Measurements from ENCODE around the gene MALRD1. TPM values are rescaled to one million over a fixed set of nuclear protein-coding genes. Genes with fewer than 3 reads are reported as not detected.

Gene MALRD1
- polyA plus RNA-seq, 4 donors = 1.6 to 2.4 (median 2.3) TPM

DNA sequence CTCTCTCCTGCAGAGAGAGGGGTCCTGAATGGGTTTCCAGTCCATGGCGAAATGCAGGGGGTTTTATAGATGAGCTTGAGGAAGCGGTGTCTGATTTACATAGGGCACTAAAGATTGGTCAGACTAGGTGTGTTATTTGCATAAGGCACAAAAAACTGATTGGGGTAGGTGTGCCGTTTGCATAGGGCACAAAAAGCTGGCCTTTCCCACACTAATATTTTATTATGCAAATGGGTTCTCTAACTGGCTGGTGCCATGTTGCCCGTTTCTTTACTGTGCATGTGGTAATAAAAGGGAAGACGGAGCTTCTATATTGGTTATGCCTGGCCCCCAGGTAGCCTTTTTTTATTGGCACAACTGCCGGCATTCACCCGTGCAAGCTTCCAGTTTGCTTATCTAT lies 50.2 kb downstream of the MALRD1 start:
- no peak for DNase-seq (ENCODE audit: low read depth in 4 of 4, low spot score in 2 of 4)

DNA sequence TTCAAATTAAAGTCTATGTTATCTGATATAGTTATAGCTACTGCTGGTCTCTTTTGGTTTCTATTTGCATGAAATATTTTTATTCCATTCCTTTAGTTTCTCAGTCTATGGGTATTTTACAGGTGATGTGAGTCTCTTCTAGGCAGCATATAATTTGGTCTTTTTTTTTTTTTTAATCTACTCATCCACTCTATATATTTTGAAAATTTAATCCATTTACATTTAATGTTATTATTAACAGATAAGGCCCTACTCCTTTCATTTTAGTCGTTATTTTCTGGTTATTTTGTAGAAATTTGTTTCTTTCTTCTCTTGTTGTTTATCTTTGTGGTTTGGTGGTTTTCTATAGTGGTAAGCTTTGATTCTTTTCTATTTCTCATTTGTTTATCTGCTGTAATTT lies 58.8 kb downstream of the MALRD1 start:
- DNase-seq (ENCODE audit: low read depth in 4 of 4, low spot score in 2 of 4) = no peak

DNA sequence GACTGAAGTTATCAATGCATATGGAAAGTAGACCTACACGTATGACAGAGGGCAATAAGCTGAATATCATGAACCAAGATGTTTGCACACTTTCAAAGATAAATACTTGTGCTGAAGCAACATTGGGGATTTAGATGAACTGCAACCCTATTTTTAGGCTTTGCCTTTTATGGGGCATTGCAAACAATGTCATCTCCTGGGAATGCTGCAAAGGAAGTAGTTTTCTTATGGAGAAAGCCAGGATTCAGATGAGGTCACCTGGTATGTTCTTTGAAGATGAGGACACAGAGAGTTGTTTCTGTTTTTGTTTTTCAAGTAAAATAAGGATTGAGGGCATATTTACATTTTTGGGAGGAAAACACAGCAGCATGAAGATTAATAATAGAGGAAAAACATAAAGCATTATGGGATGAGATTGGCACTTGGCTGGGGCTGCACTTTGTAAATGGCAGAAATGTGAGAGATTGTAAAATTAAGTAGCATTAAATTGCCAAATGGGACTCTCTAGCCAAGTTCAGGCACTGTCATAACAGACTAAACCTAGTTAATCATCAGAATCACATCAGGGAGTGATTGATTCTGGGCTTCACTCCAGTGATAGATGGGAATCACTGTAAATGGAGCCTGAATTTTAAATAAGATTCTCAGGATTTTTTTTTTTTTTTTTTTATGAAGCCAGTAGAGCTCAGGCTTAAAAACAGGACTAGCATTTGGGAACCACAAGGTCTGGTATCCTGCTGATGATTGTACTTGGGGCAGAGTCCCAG lies 63.1 kb downstream of the MALRD1 start:
- DNase-seq (ENCODE audit: low read depth in 4 of 4, low spot score in 2 of 4) = no peak

DNA sequence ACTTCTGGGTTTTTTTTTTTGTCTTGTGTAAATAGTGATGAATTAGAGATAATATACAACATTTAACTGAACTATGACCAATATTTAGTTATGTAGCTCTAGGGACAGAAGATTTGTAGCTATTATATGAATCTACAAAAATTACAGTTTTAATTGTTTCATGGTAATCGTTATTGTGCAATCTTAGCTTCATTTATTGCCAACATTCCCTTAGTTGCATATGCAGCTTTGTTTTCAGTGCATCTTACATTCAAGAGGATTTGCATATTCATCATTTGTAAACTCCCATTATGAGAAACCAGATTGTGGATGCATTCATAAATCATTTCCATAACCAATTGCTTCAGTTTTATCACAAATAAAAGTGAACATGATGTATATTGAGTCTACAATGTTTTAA lies 68.8 kb downstream of the MALRD1 start:
- no peak for DNase-seq (ENCODE audit: low read depth in 4 of 4, low spot score in 2 of 4)

DNA sequence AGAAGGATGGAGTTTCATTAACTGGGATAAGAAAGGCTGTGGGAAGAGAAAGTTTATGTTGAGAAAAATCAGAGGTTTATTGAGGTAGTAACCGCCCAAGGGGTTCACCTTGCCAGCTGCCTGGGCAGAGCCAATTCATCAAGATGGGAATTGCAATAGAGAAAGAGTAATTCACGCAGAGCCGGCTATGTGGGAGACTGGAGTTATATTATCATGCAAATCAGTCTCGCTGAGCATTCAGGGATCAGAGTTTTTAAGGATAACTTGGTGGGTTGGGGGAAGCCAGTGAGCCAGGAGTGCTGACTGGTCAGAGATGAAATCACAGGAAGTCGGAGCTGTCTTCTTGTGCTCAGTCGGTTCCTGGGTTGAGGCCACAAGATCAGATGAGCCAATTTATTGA lies 70.6 kb downstream of the MALRD1 start:
- no peak for DNase-seq (ENCODE audit: low read depth in 4 of 4, low spot score in 2 of 4)

DNA sequence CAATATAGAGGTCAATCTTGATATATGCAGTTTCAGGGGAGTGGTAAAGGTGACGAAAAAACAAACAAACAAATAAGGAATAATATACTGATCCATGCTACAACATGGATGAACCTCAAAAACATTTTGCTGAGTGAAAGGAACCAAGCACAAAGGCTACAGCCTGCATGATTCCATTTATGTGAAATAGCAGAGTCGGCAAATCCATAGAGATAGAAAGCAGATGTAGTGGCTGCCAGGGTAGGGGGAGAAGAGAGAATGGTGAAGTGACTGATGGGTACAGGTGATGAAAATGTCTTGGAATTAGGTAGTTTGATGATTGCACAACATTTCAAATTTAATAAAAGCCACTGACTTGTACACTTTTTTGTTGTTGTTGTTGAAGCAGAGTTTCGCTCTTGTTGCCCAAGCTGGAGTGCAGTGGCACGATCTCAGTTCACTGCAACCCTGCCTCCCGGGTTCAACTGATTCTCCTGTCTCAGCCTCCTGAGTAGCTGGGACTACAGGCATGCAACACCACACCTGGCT lies 71.8 kb downstream of the MALRD1 start:
- DNase-seq (ENCODE audit: low read depth in 4 of 4, low spot score in 2 of 4) = no peak

DNA sequence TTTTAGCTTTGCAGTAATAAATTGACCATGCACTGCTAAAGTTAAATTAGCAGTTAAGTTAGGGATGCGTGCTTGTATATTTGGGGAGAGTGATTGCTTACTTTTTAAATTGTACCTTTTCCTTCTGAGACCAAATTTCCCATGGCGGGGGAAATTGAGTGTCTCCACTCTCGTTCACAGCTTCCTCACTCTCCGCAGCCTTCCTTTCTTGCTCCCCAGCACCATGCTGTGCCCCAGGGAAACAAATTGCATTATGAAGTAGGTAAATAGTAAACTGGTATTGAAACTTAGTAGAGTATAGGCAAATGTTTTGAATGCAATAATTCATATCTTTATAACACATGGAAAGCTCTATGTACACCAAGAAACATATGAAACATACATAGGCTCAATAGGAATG lies 85.4 kb downstream of the MALRD1 start:
- DNase-seq (ENCODE audit: low read depth in 4 of 4, low spot score in 2 of 4) = no peak

DNA sequence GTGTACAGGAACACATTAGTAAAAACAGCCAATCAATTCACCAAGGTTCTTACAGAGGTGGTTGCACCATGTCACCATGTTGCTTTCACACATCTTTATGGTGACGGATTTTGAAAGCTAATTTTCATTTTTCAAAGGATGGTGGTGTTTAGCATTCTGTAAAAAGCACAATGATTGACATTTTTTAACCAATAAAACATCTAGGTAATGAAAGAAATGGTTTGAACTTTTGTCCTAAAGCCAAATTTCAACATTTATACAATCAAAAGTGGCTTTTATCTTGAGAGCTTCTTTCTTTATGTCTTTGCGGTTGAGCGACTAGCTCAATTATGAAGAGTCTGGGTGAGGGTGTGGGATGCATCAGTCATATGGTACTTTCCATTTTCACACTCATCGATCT lies 94.4 kb downstream of the MALRD1 start:
- DNase-seq (ENCODE audit: low read depth in 4 of 4, low spot score in 2 of 4) = no peak

DNA sequence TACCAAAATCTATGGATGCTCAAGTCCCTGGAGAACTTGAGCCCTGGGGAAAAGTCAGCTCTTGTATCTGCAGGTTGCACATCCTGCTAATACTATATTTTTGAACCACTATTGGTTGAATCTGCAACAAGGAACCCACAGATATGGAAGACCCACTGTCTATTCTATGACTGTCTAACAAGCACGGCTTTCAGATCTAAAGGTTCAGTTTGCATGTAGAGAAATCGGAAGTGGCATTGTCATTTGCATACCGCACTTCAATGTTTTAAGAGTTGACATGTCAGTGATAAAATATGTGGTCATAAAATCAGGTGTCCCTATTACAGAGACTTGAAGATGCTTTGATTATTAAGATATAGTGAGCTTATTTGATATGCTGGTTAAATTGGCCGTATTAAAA lies 95.6 kb downstream of the MALRD1 start:
- no peak for DNase-seq (ENCODE audit: low read depth in 4 of 4, low spot score in 2 of 4)

DNA sequence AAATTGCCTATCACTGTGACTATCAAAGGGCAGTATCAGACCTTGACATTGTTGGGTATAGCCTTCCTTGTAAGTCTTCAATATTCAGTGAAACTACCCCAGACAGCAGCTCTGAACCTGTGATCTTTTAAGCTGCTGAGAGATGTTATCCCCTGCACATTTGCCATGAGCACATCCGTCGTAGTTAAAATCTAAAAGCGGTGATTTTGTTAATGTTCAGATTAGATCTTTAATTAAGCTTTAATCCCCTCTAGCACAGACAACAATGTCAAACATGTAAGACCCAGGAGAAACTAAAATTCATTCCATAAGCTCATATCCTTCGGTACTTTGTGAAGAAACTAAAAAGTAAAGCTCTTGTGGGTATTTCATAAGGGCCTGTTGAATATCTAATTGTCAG lies 105.8 kb downstream of the MALRD1 start:
- DNase-seq (ENCODE audit: low read depth in 4 of 4, low spot score in 2 of 4) = no peak

DNA sequence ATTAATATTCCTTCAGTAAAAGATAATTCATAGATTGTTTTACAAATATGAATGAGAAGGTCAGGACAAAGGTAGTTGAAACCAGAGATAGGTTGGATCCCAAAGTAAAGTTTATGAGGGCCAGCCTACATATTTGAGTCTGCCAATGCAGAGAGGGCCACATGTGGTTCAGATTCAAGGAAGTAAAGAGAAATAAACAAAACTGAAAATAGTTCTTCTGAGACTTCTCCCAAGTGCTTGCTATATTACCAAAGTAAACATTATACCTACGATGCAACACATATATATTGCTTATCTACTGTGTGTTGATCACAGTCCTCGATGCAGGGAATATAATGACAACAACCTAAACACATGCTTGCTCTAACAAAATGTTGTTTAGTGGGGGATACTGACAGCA lies 109.8 kb downstream of the MALRD1 start:
- DNase-seq (ENCODE audit: low read depth in 4 of 4, low spot score in 2 of 4) = no peak

DNA sequence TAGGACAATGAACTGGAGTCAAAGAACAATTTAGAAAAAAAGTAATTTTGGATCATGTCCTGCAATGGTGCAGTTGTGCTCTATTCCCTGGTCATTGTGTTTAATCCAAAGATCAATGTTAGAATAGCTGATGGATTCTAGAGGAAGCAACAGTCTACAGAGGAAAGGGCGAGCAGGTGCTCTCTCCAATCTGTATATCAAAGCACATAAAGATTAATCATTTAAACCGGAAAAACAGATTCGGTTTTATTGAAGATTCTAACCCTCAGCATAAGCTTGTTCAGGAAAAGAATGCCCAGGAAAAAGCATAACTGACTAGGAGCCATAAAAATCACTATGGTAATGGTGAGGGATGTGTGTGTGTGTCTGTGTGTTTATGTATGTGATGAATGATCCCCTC lies 110.3 kb downstream of the MALRD1 start:
- DNase-seq (ENCODE audit: low read depth in 4 of 4, low spot score in 2 of 4) = no peak

DNA sequence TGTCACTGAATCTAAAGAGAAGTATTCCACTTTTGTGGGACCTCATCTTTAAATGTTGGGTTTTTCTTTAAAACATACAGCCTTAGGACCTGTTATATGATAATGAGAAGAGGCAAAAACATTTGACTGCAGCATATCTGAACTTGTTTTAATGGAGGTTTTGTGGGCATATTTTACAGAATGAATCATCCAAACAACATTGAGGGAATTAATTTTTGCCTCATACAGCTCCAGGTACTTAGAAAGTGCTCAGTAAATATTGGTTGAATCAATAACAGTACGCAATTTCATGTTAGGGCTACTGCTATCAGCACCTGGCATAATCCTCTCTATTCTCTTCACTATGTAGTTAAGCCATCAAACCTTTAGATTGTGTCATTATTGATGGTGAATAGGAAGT lies 115.9 kb downstream of the MALRD1 start:
- no peak for DNase-seq (ENCODE audit: low read depth in 4 of 4, low spot score in 2 of 4)

DNA sequence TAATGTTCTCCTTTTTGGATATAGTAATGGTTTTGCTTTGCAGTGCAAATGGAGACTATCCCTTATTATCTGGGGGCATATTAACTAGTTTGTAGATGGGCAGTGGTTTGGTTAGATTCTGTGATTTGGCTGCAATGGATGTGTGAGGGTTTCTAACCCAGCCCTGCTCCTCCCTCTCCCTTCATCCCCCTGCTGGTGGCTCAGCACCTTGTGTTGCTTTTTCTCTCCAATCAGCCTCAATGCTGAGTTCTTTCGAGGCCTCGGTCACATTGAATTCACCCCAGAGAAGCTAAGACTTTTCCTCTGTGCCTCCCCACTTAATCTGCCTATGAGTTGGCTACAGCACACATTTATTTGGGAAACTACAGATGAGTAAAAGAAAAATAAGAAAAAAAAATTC lies 120.0 kb downstream of the MALRD1 start:
- no peak for DNase-seq (ENCODE audit: low read depth in 4 of 4, low spot score in 2 of 4)

DNA sequence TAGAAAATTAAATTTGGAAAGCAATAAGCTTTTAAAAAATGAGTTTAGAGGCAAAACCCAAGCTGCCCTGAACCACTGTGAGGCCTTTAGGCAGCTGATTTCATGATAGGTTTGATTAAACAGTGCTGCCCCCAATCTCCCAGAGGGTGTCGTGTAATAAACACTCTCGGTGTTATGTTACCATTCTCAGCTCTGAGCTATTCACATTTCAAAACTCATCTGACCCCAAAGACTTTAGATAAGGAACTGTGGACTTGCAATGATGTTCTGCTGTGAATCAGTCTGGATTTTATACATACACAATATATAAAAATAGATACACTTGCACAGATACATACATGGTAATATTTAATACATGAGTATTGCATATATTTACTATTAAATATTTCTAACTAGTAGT lies 120.4 kb downstream of the MALRD1 start:
- no peak for DNase-seq (ENCODE audit: low read depth in 4 of 4, low spot score in 2 of 4)

DNA sequence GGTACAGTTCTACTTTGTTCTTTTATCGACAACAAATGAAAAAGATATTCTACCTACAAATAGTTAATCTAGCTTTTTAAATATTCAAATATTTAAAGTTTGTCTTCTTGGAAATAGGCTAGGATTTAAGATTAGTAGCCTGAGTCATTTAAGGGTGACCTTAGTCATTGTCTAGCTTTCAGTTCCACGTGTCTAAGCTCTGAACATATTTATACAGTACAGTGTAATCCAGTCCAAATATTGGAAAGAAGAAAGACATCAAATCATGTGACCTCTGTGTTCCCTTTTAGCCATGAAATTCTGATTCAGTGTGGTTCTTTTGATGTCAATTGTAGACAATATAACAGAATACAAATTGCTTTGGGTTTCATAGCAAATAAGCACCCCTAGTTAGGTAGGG lies 121.1 kb downstream of the MALRD1 start:
- no peak for DNase-seq (ENCODE audit: low read depth in 4 of 4, low spot score in 2 of 4)

DNA sequence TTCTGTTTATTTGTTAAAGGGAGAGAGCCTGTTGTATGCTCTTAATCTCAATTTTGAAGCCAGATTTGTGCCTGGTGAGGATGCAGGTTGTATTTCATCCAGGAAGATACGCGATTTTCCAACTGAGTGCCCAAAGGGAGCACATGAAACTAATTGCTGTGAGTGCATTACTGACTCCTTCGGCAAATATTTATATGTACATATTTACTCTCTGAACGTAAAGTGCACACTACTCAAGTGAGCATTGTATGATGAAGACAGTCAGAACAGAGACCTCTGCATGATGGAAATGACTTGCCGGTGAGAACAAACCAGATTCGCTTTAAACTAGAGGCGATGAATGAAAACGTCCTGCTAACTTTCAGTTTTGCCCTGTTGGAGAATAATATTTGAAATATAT lies 130.1 kb downstream of the MALRD1 start:
- DNase-seq (ENCODE audit: low read depth in 4 of 4, low spot score in 2 of 4) = no peak

DNA sequence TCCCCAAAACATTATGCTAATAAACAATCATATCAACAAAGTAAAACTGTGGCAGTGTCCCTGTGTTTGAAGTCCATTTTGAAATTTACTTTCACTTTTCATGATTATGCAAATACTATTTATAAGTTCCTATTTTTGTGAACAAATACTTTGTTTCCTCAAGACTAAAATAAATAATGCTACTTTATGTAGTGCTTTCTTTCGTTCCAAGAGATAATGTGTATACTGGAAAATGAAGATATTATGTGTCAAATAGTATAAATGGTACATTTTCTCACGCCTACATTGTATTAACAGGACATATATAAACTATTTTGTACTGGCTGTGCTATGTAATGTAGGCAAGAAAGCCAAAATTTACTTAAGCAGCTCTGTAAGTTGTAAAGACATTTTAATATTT lies 136.3 kb downstream of the MALRD1 start:
- no peak for DNase-seq (ENCODE audit: low read depth in 4 of 4, low spot score in 2 of 4)

DNA sequence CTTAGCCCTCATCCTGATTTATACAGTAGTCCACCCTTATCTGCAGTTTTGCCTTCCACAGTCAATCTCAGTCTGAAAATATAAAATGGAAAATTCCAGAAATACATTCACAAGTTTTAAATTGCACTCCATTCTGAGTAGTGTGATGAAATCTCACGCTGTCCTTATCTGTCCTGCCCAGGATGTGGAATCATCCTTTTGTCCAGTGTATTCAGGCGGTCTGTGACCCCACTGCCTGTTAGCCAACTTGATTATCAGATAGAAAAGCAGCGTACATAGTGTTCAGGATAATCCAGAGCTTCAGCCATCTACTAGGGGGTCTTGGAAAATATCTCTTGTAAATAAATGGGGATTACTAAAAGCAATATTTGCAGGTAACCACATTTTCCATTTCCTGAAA lies 146.3 kb downstream of the MALRD1 start:
- DNase-seq (ENCODE audit: low read depth in 4 of 4, low spot score in 2 of 4) = no peak

DNA sequence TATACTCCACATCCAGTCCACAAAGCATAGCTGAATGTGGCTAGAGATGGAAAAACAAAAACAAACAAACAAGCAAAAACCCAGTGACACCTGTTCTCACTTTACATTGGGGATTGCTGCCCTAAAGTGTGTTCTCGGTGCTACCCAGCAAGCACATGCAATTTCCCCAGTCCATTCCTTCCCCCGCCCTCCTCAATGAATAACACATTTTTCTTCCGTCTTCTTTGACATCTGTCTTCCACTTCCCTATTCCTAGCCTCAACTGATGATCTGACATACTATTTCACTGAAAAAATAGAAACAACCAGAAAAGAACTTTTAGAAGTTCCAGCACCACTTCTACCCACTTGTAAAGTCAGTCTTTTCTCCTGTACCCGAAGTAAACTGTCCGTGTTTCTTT lies 147.1 kb downstream of the MALRD1 start:
- DNase-seq (ENCODE audit: low read depth in 4 of 4, low spot score in 2 of 4) = no peak

DNA sequence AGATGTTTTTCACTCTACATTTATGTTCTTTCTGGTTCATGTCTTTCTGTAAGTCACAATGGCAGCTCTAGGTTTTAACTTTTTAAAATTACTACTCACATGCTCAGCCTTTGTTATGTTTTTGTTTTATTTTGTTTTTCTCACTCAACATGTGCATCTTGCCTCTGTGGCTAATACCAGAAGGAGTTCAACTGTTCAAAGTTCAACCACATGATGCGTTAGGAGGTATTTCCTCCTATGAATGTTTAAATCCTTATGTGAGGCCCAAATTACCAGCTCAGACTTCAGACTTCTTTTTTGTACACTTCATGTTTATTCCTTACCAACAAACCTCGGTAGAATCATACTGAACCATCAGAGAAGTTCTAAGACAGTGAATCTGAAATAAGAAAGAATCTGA lies 151.6 kb downstream of the MALRD1 start:
- DNase-seq (ENCODE audit: low read depth in 4 of 4, low spot score in 2 of 4) = no peak

DNA sequence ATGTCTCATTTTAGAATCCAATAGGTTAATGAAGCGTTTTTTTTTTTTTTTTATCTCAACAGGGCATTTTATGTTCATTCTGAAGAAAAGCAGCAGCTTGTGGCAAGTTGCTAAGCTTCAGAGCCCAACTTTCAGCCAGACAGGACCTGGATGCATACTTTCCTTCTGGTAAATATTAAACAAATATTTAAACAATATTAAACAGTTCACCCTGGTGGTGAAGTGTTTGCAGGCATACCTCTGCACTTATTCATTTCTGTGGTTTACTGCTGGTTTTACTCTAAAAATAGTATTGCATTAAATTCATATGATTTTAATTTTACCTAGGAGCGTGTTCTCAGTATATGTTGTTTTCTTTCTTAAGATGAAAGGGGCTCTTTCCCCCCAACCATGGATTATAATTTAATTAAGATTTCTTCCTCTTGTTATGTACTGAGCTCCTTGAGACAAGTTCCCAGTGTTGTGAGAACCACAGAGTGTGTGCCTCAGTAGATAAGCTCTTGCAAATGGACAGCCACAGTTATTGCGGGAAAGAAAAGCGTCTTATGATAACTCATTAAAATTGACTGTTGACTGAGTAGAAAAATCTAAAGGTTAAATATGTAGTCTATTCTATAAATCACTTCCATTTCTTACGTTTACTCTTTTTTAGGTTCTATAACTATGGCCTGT lies 155.8 kb downstream of the MALRD1 start:
- DNase-seq (ENCODE audit: low read depth in 4 of 4, low spot score in 2 of 4) = no peak
